NB4 (cell line): ENCODE measurements around the gene RACGAP1.

ENCODE experiments used
- DNase-seq: peaks from one replicate; pipeline ENCODE4 v3.0.0; 2010; ENCODE audit warnings: low read depth
- H3K4me3 ChIP-seq: one replicate; pipeline ENCODE4 v1.5.1; 2011; ENCODE audit warnings: mild to moderate bottlenecking, low read depth, low read length, moderate library complexity
- CTCF ChIP-seq: IDR thresholded peaks from one replicate; pipeline ENCODE4 v1.5.1; 2012; ENCODE audit warnings: low read depth, low read length
- MAX ChIP-seq: IDR thresholded peaks from 2 replicates; pipeline ENCODE4 v1.6.1; 2011; ENCODE audit warnings: low read depth, low read length
- MYC ChIP-seq: IDR thresholded peaks from 2 replicates; pipeline ENCODE4 v1.6.1; 2011; ENCODE audit warnings: low read depth, low read length
- POLR2A ChIP-seq: IDR thresholded peaks from 2 replicates; pipeline ENCODE4 v1.6.1; 2011; ENCODE audit warnings: mild to moderate bottlenecking; ENCODE audit not compliant: insufficient read length; ENCODE audit errors: extremely low read depth

Gene RACGAP1

DNA sequence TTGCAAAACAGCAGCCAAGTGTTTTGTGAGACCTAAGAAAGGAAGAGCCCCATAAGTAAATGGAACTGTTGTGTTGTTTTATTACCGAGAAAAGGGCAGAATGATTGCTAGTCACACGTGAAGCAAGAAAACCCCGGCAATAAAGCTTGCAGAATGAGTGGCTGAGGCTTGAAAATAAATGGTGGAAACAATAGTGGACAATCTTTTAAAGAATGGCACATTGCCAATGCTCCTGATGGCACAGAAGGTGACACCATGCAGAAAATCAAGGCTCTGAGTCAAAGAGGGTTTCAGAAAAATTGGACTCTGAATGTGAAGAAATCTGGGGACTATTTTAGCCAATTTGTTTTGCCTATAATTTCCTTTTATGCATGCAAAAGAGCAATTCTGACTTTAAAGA lies 78.8 kb downstream of the RACGAP1 start:
- H3K4me3 ChIP-seq, result no peak overlapping the region
- TF ChIP-seq MAX (no peak), CTCF (no peak)

DNA sequence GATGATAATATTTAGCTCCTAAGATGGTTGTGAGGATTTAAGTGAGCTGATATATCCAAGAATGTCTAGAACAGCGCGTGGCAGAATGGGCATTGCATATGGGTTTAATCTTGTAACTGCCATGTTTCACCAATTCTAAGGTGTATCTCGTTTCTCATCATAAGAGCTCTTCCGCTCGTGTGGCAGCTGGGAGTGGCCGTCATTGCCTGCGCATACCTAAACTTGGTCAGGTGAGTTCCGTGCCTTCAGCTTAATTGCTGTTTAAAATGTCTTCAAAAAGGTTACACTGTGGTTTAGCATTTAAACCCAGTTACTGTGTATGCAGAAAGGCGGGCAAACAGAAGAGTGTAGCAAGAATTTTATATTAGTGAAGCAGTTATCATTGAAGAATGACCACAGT lies 79.2 kb downstream of the RACGAP1 start:
- no peak for TF ChIP-seq MAX
- TF ChIP-seq CTCF, result no peak
- no peak overlapping the region for H3K4me3 ChIP-seq
- no peak for DNase-seq

More for the DNA sequence above, 78.8 kb downstream of the RACGAP1 start:
- no peak for DNase-seq

GRCh38 chr12:49945394-49946080 lies 79.8 kb downstream of the RACGAP1 start:
- no peak overlapping the region for H3K4me3 ChIP-seq
- peak; percentile 93 for DNase-seq
- TF ChIP-seq POLR2A, result no peak
- peak; percentile 64; the same call in 1 of the 2 replicates for TF ChIP-seq MAX
- TF ChIP-seq MYC, result no peak; the same call in 1 of the 2 replicates
- peak; percentile 96 for TF ChIP-seq CTCF

DNA sequence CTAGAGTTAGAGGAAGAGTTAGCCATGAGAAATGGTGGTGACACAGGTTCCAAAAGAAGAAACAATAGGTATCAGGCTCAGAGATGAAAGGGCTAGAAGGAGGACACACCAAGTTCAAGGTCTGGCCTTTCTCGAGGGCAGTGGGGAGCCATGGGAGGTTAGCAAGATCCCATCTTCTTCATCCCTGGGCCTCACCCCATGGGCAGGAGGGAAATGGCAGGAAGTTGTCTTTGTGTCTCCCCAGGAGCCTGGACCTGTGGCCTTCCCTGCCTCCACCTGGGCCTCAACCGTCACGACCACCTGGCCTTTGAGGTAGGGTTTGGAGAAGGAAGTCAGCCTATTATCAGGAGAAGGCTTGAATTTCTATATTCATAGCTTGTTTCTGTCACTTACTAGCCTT lies 80.6 kb downstream of the RACGAP1 start:
- no peak overlapping the region for H3K4me3 ChIP-seq
- no peak for DNase-seq
- TF ChIP-seq MAX, result no peak
- TF ChIP-seq MYC, result no peak
- no peak for TF ChIP-seq POLR2A
- TF ChIP-seq CTCF, result no peak

- no peak for DNase-seq
- no peak overlapping the region for H3K4me3 ChIP-seq
- no peak for TF ChIP-seq MAX
- TF ChIP-seq MYC, result no peak
- no peak for TF ChIP-seq POLR2A
- TF ChIP-seq CTCF, result no peak
Measured at GRCh38 chr12:49944046-49944445, 81.2 kb downstream of the RACGAP1 start.

DNA sequence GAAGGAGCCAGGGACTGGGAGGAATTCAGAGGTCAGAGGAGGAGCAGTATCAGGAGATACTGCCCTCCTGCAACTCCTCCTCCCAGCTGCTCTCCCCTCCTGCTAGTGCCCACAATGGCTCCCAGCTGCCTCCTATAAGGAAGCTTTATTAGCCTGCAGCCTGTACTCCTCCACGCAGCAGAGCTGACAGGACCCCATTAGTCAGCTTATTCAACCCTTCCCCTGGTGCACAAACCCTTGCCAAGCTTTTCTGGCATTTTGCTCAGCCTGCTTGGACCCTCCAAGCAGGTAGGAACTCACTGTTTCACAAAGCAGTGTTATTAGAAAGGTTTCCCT lies 81.7 kb downstream of the RACGAP1 start:
- TF ChIP-seq CTCF, result no peak
- no peak for TF ChIP-seq POLR2A
- TF ChIP-seq MYC, result no peak
- TF ChIP-seq MAX, result no peak
- peak; percentile 58 for DNase-seq
- no peak overlapping the region for H3K4me3 ChIP-seq
